ENCODE data around the gene KCNMA1.

- TF ChIP-seq POLR2AphosphoS5 (IDR thresholded peaks at IDR 0.05) (no peak), POLR2A (IDR thresholded peaks at IDR 0.05) (no peak), EP300 (IDR thresholded peaks at IDR 0.05) (no peak)
- TF ChIP-seq, protein P1, sequence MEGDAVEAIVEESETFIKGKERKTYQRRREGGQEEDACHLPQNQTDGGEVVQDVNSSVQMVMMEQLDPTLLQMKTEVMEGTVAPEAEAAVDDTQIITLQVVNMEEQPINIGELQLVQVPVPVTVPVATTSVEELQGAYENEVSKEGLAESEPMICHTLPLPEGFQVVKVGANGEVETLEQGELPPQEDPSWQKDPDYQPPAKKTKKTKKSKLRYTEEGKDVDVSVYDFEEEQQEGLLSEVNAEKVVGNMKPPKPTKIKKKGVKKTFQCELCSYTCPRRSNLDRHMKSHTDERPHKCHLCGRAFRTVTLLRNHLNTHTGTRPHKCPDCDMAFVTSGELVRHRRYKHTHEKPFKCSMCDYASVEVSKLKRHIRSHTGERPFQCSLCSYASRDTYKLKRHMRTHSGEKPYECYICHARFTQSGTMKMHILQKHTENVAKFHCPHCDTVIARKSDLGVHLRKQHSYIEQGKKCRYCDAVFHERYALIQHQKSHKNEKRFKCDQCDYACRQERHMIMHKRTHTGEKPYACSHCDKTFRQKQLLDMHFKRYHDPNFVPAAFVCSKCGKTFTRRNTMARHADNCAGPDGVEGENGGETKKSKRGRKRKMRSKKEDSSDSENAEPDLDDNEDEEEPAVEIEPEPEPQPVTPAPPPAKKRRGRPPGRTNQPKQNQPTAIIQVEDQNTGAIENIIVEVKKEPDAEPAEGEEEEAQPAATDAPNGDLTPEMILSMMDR (IDR thresholded peaks at IDR 0.05) = no peak
These were observed 34.1 kb upstream of the KCNMA1 start for GRCh38 chr10:77671594-77672252.
